HepG2 (cell line): ENCODE data around the gene CD4. TPM values are rescaled to one million over a fixed set of nuclear protein-coding genes. Genes with fewer than 3 reads are reported as not detected.

Experiments used
- ATAC-seq: fragments of 200-7000 bp; cut with Tn5 transposase; 3 replicates; pipeline ENCODE4 v1.9.1; 2020; ENCODE audit warnings: mild to moderate bottlenecking, moderate library complexity
- BruUV-seq: library from RNA; stranded (reverse); fragments of 400-500 nt; replicated peaks from 2 replicates; lab custom pipeline; 2021; lab: Mats Ljungman, UMichigan
- CTCF ChIA-PET: fragments of 300-600 bp; formaldehyde crosslinking; extraction: SDS; loops from one replicate; lab custom pipeline; 2021; ENCODE audit warnings: low total read pairs, inconsistent platforms, low intra/inter-chr PET ratio; lab: Yijun Ruan, JAX
- POLR2A ChIA-PET: fragments of 350-600 bp; sonication (Branson Sonifier 250); formaldehyde crosslinking; loops from one replicate; lab custom pipeline; 2020; ENCODE audit warnings: antibody characterized with exemption, inconsistent platforms; lab: Yijun Ruan, JAX
- DNase-seq: peaks from one replicate; pipeline ENCODE4 v3.0.0-alpha.2; 2015; ENCODE audit warnings: low spot score
- FAIRE-seq: peaks from 3 replicates; lab custom pipeline; 2011; peaks lifted over from hg19 to GRCh38; lab: Jason Lieb, UNC
- H2AFZ ChIP-seq: one replicate; pipeline ENCODE4 v1.6.1; 2011; ENCODE audit warnings: low read length, inconsistent platforms
- H3K27ac ChIP-seq: fragments of 300-600 bp; 3 replicates; pipeline ENCODE4 v1.8.0; 2011; ENCODE audit warnings: mixed run types, mild to moderate bottlenecking, mixed read lengths, low read length, inconsistent platforms; ENCODE audit not compliant: insufficient read depth; ENCODE audit errors: extremely low read length
- H3K27me3 ChIP-seq, 2 experiments: fragments of 200-600 bp in 1 of 2; 2 replicates in 1 of 2; 3 replicates in 1 of 2; pipeline versions ENCODE4 v1.6.0 to v1.8.0; 2011; ENCODE audit warnings: low read length in 2 of 2, mild to moderate bottlenecking in 2 of 2, moderate library complexity in 2 of 2, inconsistent platforms in 1 of 2; ENCODE audit not compliant: insufficient read depth in 2 of 2, control insufficient read depth in 1 of 2
- H3K36me3 ChIP-seq, 2 experiments: fragments of 200-600 bp in 1 of 2; replicated peaks in 1 of 2; 2 replicates in 1 of 2; 3 replicates in 1 of 2; pipeline versions ENCODE4 v1.5.1 to v1.8.0; 2011; ENCODE audit warnings: low read length in 2 of 2, inconsistent platforms in 1 of 2; ENCODE audit not compliant: insufficient read depth in 2 of 2, control insufficient read depth in 1 of 2
- H3K4me1 ChIP-seq: 2 replicates; pipeline ENCODE4 v1.5.1; 2012; ENCODE audit warnings: low read length, inconsistent platforms; ENCODE audit not compliant: insufficient read depth
- H3K4me2 ChIP-seq: 2 replicates; pipeline ENCODE4 v1.6.0; 2011; ENCODE audit warnings: low read depth, low read length, inconsistent platforms
- H3K4me3 ChIP-seq, 3 experiments: fragments of 200-600 bp in 1 of 3; sonication (generic), shearing (Covaris generic) in 1 of 3; replicated peaks in 1 of 3; 2 replicates each; pipeline ENCODE4 v1.5.1; 2011 to 2016; ENCODE audit warnings: low read length in 3 of 3, inconsistent platforms in 2 of 3, low read depth in 2 of 3, mild to moderate bottlenecking in 2 of 3, control low read depth in 1 of 3, mixed read lengths in 1 of 3; ENCODE audit not compliant: insufficient read depth in 1 of 3
- H3K79me2 ChIP-seq: one replicate; pipeline ENCODE4 v1.6.1; 2011; ENCODE audit warnings: low read length, inconsistent platforms; ENCODE audit not compliant: insufficient read depth
- H3K9ac ChIP-seq: 2 replicates; pipeline ENCODE4 v1.6.0; 2011; ENCODE audit warnings: mild to moderate bottlenecking, low read depth, low read length, inconsistent platforms; ENCODE audit not compliant: insufficient read depth
- H3K9me3 ChIP-seq: 2 replicates; pipeline ENCODE4 v1.5.1; 2012; ENCODE audit warnings: mild to moderate bottlenecking, low read length
- H4K20me1 ChIP-seq: 2 replicates; pipeline ENCODE4 v1.6.0; 2011; ENCODE audit warnings: inconsistent platforms, mild to moderate bottlenecking, low read length, moderate library complexity; ENCODE audit not compliant: insufficient read depth
- ZFP82 ChIP-seq: sonication (generic); formaldehyde crosslinking; IDR thresholded peaks from 2 replicates; pipeline ENCODE4 v1.5.1; 2020; ENCODE audit warnings: mild to moderate bottlenecking, missing genetic modification reagents, borderline replicate concordance
- WGBS: methylation state at CpG from one replicate; pipeline ENCODE4 v1.1.6; 2017; ENCODE audit warnings: low lambda C conversion rate; 5-methylcytosine and 5-hydroxymethylcytosine counted together
- in situ Hi-C: cut with HindIII; loops from 2 replicates; pipeline ENCODE4 v1.10.0; 2017; ENCODE audit warnings: low pct_unique_long_range_greater_than_20kb; ENCODE audit not compliant: extremely low pct_ligation_motif_present
- intact Hi-C: fragments of 100-400 bp; cut with micrococcal nuclease; formaldehyde crosslinking; loops from one replicate; pipeline ENCODE4 v1.10.0; 2022; ENCODE audit not compliant: unreplicated experiment
- polyA plus RNA-seq, 8 experiments: library from polyadenylated mRNA; depleted of rRNA in 3 of 8; stranded (reverse) in 7 of 8; unstranded in 1 of 8; fragments of >200 nt; fragmentation: Illumina TruSeq in 4 of 8; extraction: Trizol in 4 of 8; gene quantifications; 2 replicates each; pipeline versions ENCODE4 v1.2.1 to v1.2.3, GENCODE V29; 2011 to 2016; ENCODE audit warnings: low read depth in 4 of 8, missing spikeins in 1 of 8, mixed read lengths in 1 of 8; ENCODE audit not compliant: insufficient read depth in 1 of 8
- total RNA-seq, 5 experiments: library from RNA; depleted of rRNA; stranded (reverse); fragments of >200 nt; fragmentation: Illumina TruSeq; extraction: Trizol; gene quantifications; 2 replicates each; pipeline ENCODE4 v1.2.3, GENCODE V29; 2016; ENCODE audit warnings: low read depth in 1 of 5
- TF ChIP-seq, protein P1 (sequence below): sonication (generic); formaldehyde crosslinking; conservative IDR thresholded peaks from 2 replicates; pipeline ENCODE4 v1.4.0; 2020; ENCODE audit warnings: missing genetic modification reagents

CD4 gene
- total and polyA plus RNA-seq, 2 of the 13 experiments (the other 11 are each of a cell fraction or from before 2014, with no cell fraction given): 0.07 to 0.95 TPM

DNA sequence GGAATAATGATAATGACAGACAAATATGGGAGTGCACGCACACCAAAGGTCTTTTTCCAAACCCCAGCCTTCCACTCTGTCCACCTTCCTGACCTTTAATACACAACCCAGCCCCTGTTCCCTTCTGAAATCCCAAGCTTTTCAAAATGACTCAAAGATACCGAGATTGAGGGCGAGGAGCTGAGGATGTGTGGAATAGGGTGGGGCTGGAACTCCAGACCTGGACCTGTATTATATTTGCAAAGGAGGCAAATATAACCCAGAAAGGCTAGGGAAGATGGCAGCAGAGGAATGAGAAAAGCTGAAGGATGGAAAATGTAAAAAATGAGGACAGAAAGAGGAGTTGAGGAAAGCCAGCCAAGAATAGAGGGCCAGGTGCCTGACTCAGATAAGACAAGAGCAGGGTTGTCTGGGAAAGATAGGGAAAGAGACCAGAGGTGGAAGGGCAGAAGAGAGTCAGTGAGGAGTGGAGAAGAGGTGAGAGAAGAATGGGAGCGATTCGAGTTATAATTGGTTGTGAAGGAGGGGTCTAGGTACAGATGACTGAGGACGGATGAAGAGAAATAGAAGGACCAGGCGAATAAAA, 24.2 kb upstream of the CD4 start:
- in situ Hi-C loops: no loop called here
- POLR2A ChIA-PET: interaction anchor here (1.2 to 8.3 kb wide), 5 partner anchors 11 to 151 kb away, joined by 3 to 162 read pairs (median 27); partner anchors contain the start of genes CDCA3, COPS7A, MLF2 and USP5
- H2AFZ ChIP-seq: no peak overlapping the region

More for the DNA sequence above, 24.2 kb upstream of the CD4 start:
- ATAC-seq (no peak), DNase-seq (no peak), FAIRE-seq (no peak)
- BruUV-seq: no TSS peak
- intact Hi-C loops: no loop called here
- Histone ChIP-seq H3K36me3 (peaks cover 0 to 8% of the 10 kb centered on the region in 2 experiments; a peak in 1 of 5 replicates), H3K27me3 (no peaks in the 10 kb centered on the region), H3K4me2 (peak overlapping the region; percentile 80), H3K9me3 (no peaks in the 10 kb centered on the region), H3K27ac (no peak overlapping the region), H3K4me1 (peaks cover 73% of the 10 kb centered on the region), H3K79me2 (peaks cover 20% of the 10 kb centered on the region), H3K4me3 (peak overlapping the region; percentile 81 to 91 (median 86); a peak in 4 of 6 replicates), H4K20me1 (0 out of 2 replicates have a peak, but pooled peaks cover 6% of the 10 kb centered on the region), H3K9ac (0 out of 2 replicates have a peak overlapping the region, but pooled peaks have one; percentile 90)
- TF ChIP-seq, protein P1, sequence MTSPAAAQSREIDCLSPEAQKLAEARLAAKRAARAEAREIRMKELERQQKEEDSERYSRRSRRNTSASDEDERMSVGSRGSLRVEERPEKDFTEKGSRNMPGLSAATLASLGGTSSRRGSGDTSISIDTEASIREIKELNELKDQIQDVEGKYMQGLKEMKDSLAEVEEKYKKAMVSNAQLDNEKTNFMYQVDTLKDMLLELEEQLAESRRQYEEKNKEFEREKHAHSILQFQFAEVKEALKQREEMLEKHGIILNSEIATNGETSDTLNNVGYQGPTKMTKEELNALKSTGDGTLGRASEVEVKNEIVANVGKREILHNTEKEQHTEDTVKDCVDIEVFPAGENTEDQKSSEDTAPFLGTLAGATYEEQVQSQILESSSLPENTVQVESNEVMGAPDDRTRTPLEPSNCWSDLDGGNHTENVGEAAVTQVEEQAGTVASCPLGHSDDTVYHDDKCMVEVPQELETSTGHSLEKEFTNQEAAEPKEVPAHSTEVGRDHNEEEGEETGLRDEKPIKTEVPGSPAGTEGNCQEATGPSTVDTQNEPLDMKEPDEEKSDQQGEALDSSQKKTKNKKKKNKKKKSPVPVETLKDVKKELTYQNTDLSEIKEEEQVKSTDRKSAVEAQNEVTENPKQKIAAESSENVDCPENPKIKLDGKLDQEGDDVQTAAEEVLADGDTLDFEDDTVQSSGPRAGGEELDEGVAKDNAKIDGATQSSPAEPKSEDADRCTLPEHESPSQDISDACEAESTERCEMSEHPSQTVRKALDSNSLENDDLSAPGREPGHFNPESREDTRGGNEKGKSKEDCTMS (CRISPR knock-in tag): no peak
- 0 out of 2 replicates have a peak, but pooled peaks have one; percentile 2 for TF ChIP-seq ZFP82
- 11% methylated on average over 7 of the region's 7 CpGs for WGBS
- CTCF ChIA-PET: no interaction called here
